ENCODE results near the gene CORO2B. TPM values are rescaled to one million over a fixed set of nuclear protein-coding genes. Genes with fewer than 3 reads are reported as not detected.

Gene CORO2B
- total RNA-seq, 1 donor from 2014 or later: 21.3 TPM

GRCh38 chr15:68636256-68636655 lies 57.5 kb downstream of the CORO2B start:
- no peak for DNase-seq (ENCODE audit: low read depth, low spot score)
- H3K36me3 Mint-ChIP-seq (ENCODE audit: low read depth): no peaks in the 10 kb centered on the region
- H3K27me3 Mint-ChIP-seq (ENCODE audit: low read depth): no peaks in the 10 kb centered on the region
- H3K4me1 Mint-ChIP-seq: peaks cover 44% of the 10 kb centered on the region
- H3K27ac Mint-ChIP-seq (ENCODE audit: unreplicated experiment): no peak overlapping the region
- TF ChIP-seq, protein P1, sequence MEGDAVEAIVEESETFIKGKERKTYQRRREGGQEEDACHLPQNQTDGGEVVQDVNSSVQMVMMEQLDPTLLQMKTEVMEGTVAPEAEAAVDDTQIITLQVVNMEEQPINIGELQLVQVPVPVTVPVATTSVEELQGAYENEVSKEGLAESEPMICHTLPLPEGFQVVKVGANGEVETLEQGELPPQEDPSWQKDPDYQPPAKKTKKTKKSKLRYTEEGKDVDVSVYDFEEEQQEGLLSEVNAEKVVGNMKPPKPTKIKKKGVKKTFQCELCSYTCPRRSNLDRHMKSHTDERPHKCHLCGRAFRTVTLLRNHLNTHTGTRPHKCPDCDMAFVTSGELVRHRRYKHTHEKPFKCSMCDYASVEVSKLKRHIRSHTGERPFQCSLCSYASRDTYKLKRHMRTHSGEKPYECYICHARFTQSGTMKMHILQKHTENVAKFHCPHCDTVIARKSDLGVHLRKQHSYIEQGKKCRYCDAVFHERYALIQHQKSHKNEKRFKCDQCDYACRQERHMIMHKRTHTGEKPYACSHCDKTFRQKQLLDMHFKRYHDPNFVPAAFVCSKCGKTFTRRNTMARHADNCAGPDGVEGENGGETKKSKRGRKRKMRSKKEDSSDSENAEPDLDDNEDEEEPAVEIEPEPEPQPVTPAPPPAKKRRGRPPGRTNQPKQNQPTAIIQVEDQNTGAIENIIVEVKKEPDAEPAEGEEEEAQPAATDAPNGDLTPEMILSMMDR (conservative IDR thresholded peaks at IDR 0.05): no peak
- no peak overlapping the region for H3K4me3 Mint-ChIP-seq
- no peaks in the 10 kb centered on the region for H3K9me3 Mint-ChIP-seq

DNA sequence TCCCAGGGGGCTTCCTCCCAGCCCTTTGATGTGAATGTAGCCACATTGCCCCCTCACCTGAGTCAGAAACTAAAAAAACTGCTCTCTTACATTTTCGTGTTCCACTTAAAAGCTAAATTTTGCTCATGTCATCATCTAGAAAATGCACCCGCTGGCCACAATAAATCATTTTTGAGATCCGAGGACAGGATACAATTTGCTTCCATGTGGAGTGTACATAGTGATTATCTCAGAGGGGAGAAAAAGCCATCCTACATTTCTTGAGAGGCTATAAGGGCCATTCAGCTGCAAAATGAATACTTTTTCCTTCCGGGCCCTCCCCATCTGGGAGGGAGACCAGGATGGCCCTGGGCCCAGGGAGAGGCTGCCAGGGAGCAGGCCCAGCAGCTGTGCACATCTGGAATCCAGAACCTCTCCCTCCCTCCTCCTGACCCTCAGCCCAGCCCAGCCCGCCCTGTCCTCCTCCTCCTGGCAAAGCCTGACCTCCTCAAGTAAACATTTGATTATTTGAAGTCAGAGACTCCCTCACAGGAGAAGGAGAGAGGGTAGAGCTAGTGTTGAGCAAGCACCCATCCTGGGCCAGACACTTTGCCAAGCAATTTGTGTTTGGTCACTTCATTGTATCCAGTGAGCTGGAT lies 59.1 kb downstream of the CORO2B start:
- DNase-seq (ENCODE audit: low read depth, low spot score): no peak
- Mint-ChIP-seq H3K4me1 (peaks cover 50% of the 10 kb centered on the region), H3K36me3 (ENCODE audit: low read depth) (no peaks in the 10 kb centered on the region), H3K4me3 (no peak overlapping the region), H3K9me3 (no peaks in the 10 kb centered on the region), H3K27me3 (ENCODE audit: low read depth) (no peaks in the 10 kb centered on the region), H3K27ac (ENCODE audit: unreplicated experiment) (peak overlapping the region; percentile 87)
- TF ChIP-seq, protein P1 (conservative IDR thresholded peaks at IDR 0.05): no peak

- TF ChIP-seq, protein P1 (conservative IDR thresholded peaks at IDR 0.05): no peak
- H3K4me1 Mint-ChIP-seq: peaks cover 45% of the 10 kb centered on the region
- no peak overlapping the region for H3K4me3 Mint-ChIP-seq
- H3K9me3 Mint-ChIP-seq: no peaks in the 10 kb centered on the region
- H3K27me3 Mint-ChIP-seq (ENCODE audit: low read depth): no peaks in the 10 kb centered on the region
- no peak for DNase-seq (ENCODE audit: low read depth, low spot score)
- H3K27ac Mint-ChIP-seq (ENCODE audit: unreplicated experiment): peak overlapping the region; percentile 72
- H3K36me3 Mint-ChIP-seq (ENCODE audit: low read depth): no peaks in the 10 kb centered on the region
Observed at GRCh38 chr15:68638953-68639515, 60.2 kb downstream of the CORO2B start.

- peaks cover 44% of the 10 kb centered on the region for H3K4me1 Mint-ChIP-seq
- no peak for DNase-seq (ENCODE audit: low read depth, low spot score)
- no peak overlapping the region for H3K4me3 Mint-ChIP-seq
- H3K27ac Mint-ChIP-seq (ENCODE audit: unreplicated experiment): no peak overlapping the region
- TF ChIP-seq, protein P1 (conservative IDR thresholded peaks at IDR 0.05): no peak
- H3K9me3 Mint-ChIP-seq: no peaks in the 10 kb centered on the region
- no peaks in the 10 kb centered on the region for H3K27me3 Mint-ChIP-seq (ENCODE audit: low read depth)
- H3K36me3 Mint-ChIP-seq (ENCODE audit: low read depth): no peaks in the 10 kb centered on the region
Observed at GRCh38 chr15:68639926-68640600, 61.3 kb downstream of the CORO2B start.

- no peak overlapping the region for H3K4me3 Mint-ChIP-seq
- no peak for DNase-seq (ENCODE audit: low read depth, low spot score)
- peak overlapping the region; percentile 87 for H3K27ac Mint-ChIP-seq (ENCODE audit: unreplicated experiment)
- H3K4me1 Mint-ChIP-seq: peaks cover 47% of the 10 kb centered on the region
- H3K27me3 Mint-ChIP-seq (ENCODE audit: low read depth): no peaks in the 10 kb centered on the region
- no peaks in the 10 kb centered on the region for H3K9me3 Mint-ChIP-seq
- peaks cover 2% of the 10 kb centered on the region for H3K36me3 Mint-ChIP-seq (ENCODE audit: low read depth)
- TF ChIP-seq, protein P1 (conservative IDR thresholded peaks at IDR 0.05): no peak
Observed at GRCh38 chr15:68640791-68641331, 62.1 kb downstream of the CORO2B start.

All from neural crest cell (in vitro differentiated cells).